K562 (cell line): ENCODE measurements around the gene FADD. TPM values are rescaled to one million over a fixed set of nuclear protein-coding genes. Genes with fewer than 3 reads are reported as not detected.
A peak's percentile ranks its signal among the peaks of the same experiment; 100 is the strongest.

ENCODE experiments used
- ATAC-seq: fragments of 200-7000 bp; cut with Tn5 transposase; 3 replicates; pipeline ENCODE4 v1.9.1; 2020; ENCODE audit warnings: moderate library complexity
- BruUV-seq: library from RNA; stranded (reverse); fragments of 400-500 nt; replicated peaks from 2 replicates; lab custom pipeline; 2021; lab: Mats Ljungman, UMichigan
- CTCF ChIA-PET: fragments of 300-600 bp; formaldehyde crosslinking; extraction: SDS; loops from one replicate; lab custom pipeline; 2021; ENCODE audit warnings: low intra/inter-chr PET ratio; lab: Yijun Ruan, JAX
- POLR2A ChIA-PET: fragments of 300-600, 350-650 bp; sonication (Branson Sonifier 250); formaldehyde crosslinking; extraction: SDS; loops from one replicate; lab custom pipeline; 2021; ENCODE audit warnings: antibody characterized with exemption, inconsistent platforms; lab: Yijun Ruan, JAX
- DNase-seq, 4 experiments: peaks; one replicate each; pipeline versions ENCODE4 v3.0.0 to v3.0.0-alpha.2; 2011 to 2018; ENCODE audit warnings: low spot score in 3 of 4, mixed read lengths in 3 of 4; ENCODE audit errors: extremely low read depth in 1 of 4
- FAIRE-seq: peaks from 2 replicates; lab custom pipeline; 2011; peaks lifted over from hg19 to GRCh38; lab: Jason Lieb, UNC
- H2AFZ ChIP-seq: 2 replicates; pipeline ENCODE4 v1.6.0; 2011; ENCODE audit warnings: low read depth, low read length, control low read depth, inconsistent platforms
- H3K27ac ChIP-seq: fragments of 200-600 bp; 3 replicates; pipeline ENCODE4 v1.8.0; 2011; ENCODE audit warnings: low read depth, mild to moderate bottlenecking, control low read depth, inconsistent platforms, low read length, moderate library complexity, mixed read lengths; ENCODE audit errors: extremely low read depth
- H3K27me3 ChIP-seq, 2 experiments: fragments of 300-600 bp in 1 of 2; 2 replicates in 1 of 2; 3 replicates in 1 of 2; pipeline versions ENCODE4 v1.6.0 to v1.8.0; 2011; ENCODE audit warnings: inconsistent platforms in 2 of 2, low read length in 2 of 2, mild to moderate bottlenecking in 1 of 2, mixed read lengths in 1 of 2, moderate library complexity in 1 of 2; ENCODE audit not compliant: control insufficient read depth in 2 of 2, insufficient read depth in 2 of 2
- H3K36me3 ChIP-seq: fragments of 300-600 bp; 3 replicates; pipeline ENCODE4 v1.8.0; 2011; ENCODE audit warnings: mild to moderate bottlenecking, low read length, inconsistent platforms; ENCODE audit not compliant: control insufficient read depth, insufficient read depth
- H3K4me1 ChIP-seq, 2 experiments: fragments of 200-600 bp in 1 of 2; replicated peaks in 1 of 2; 2 replicates in 1 of 2; 3 replicates in 1 of 2; pipeline versions ENCODE4 v1.5.1 to v1.8.0; 2011; ENCODE audit warnings: inconsistent platforms in 2 of 2, low read length in 2 of 2, mild to moderate bottlenecking in 1 of 2, mixed read lengths in 1 of 2, moderate library complexity in 1 of 2; ENCODE audit not compliant: control insufficient read depth in 2 of 2, insufficient read depth in 2 of 2
- H3K4me2 ChIP-seq: 2 replicates; pipeline ENCODE4 v1.6.1; 2011; ENCODE audit warnings: low read length, control low read depth, inconsistent platforms, mixed read lengths; ENCODE audit not compliant: insufficient read depth
- H3K4me3 ChIP-seq: fragments of 200-600 bp; sonication (generic), shearing (Covaris generic); 2 replicates; pipeline ENCODE4 v1.5.1; 2016; ENCODE audit warnings: control low read depth, inconsistent platforms
- H3K79me2 ChIP-seq: fragments of 200-600 bp; 3 replicates; pipeline ENCODE4 v1.8.0; 2011; ENCODE audit warnings: low read length, inconsistent platforms; ENCODE audit not compliant: control insufficient read depth, insufficient read depth
- H3K9ac ChIP-seq, 2 experiments: 2 replicates each; pipeline versions ENCODE4 v1.6.0 to v1.6.1; 2011; ENCODE audit warnings: low read depth in 2 of 2, low read length in 2 of 2, control low read depth in 1 of 2, inconsistent platforms in 1 of 2, mild to moderate bottlenecking in 1 of 2, mixed read lengths in 1 of 2; ENCODE audit not compliant: insufficient read depth in 1 of 2
- H3K9me1 ChIP-seq: one replicate; pipeline ENCODE4 v1.6.0; 2011; ENCODE audit warnings: inconsistent platforms, mild to moderate bottlenecking, low read length, moderate library complexity; ENCODE audit not compliant: control insufficient read depth, insufficient read depth
- H3K9me3 ChIP-seq: replicated peaks from 2 replicates; pipeline ENCODE4 v1.5.1; 2011; ENCODE audit warnings: low read depth, low read length, inconsistent platforms; ENCODE audit not compliant: control insufficient read depth, insufficient read depth
- H4K20me1 ChIP-seq: replicated peaks from 2 replicates; pipeline ENCODE4 v1.6.1; 2011; ENCODE audit warnings: low read length, inconsistent platforms, mixed read lengths; ENCODE audit not compliant: control insufficient read depth, insufficient read depth
- HINFP ChIP-seq: fragments of 450-650 bp; conservative IDR thresholded peaks from 2 replicates; pipeline ENCODE4 v1.6.1; 2016; ENCODE audit warnings: missing genetic modification characterization, low read depth, mild to moderate bottlenecking, control low read depth, missing compliant biosample characterization
- ILK ChIP-seq: fragments of 450-650 bp; IDR thresholded peaks from 2 replicates; pipeline ENCODE4 v1.6.1; 2016; ENCODE audit warnings: missing genetic modification characterization, low read depth, mild to moderate bottlenecking, missing compliant biosample characterization, moderate library complexity, borderline replicate concordance
- KAT2B ChIP-seq: IDR thresholded peaks from one replicate; pipeline ENCODE4 v1.6.1; 2012; ENCODE audit warnings: low read depth, mild to moderate bottlenecking, control low read depth, inconsistent platforms, low read length, moderate library complexity
- KDM5B ChIP-seq: fragments of 200-600 bp; sonication (generic); IDR thresholded peaks from 2 replicates; pipeline ENCODE4 v1.6.1; 2012; ENCODE audit warnings: low read depth, mild to moderate bottlenecking, moderate library complexity, low read length, control low read depth, inconsistent platforms; ENCODE audit not compliant: insufficient replicate concordance
- MAFK ChIP-seq: IDR thresholded peaks from 2 replicates; pipeline ENCODE4 v1.6.1; 2011; ENCODE audit warnings: low read length, improper control_type of control experiment
- PBX2 ChIP-seq, 2 experiments: IDR thresholded peaks in 1 of 2; conservative IDR thresholded peaks in 1 of 2; 2 replicates each; pipeline ENCODE4 v1.6.1; 2016; ENCODE audit warnings: low read depth in 2 of 2, mild to moderate bottlenecking in 1 of 2, missing compliant biosample characterization in 1 of 2, missing genetic modification characterization in 1 of 2, moderate library complexity in 1 of 2
- POLR2G ChIP-seq: fragments of 200-400 bp; formaldehyde crosslinking; IDR thresholded peaks from 2 replicates; pipeline ENCODE4 v1.6.1; 2017; ENCODE audit warnings: low read depth, mild to moderate bottlenecking, antibody characterized with exemption, low read length, moderate library complexity
- RBFOX2 ChIP-seq: fragments of 200-400 bp; formaldehyde crosslinking; IDR thresholded peaks from 2 replicates; pipeline ENCODE4 v1.6.1; 2017; ENCODE audit warnings: low read depth, mild to moderate bottlenecking, low read length, moderate library complexity
- ZNF766 ChIP-seq: fragments of 200-800 bp; sonication (Bioruptor generic); conservative IDR thresholded peaks from 2 replicates; pipeline ENCODE4 v1.6.1; 2016; ENCODE audit warnings: missing genetic modification characterization, missing compliant biosample characterization
- WGBS: fragments of 100-300 bp; shearing (Covaris generic); methylation state at CpG from one replicate; pipeline ENCODE4 v1.1.6; 2016; ENCODE audit warnings: low coverage, mixed read lengths; ENCODE audit not compliant: insufficient coverage; ENCODE audit errors: missing lambda C conversion rate; 5-methylcytosine and 5-hydroxymethylcytosine counted together
- in situ Hi-C: fragments of 300-500 bp; cut with MboI; formaldehyde crosslinking; loops from 4 replicates; pipeline ENCODE4 v1.15.0; 2018; ENCODE audit warnings: inconsistent platforms, mixed read lengths
- intact Hi-C: fragments of 100-400 bp; cut with micrococcal nuclease; formaldehyde crosslinking; loops from 2 replicates; pipeline ENCODE4 v1.14.2; 2022
- polyA plus RNA-seq, 8 experiments: library from polyadenylated mRNA; depleted of rRNA in 4 of 8; stranded (reverse) in 5 of 8; unstranded in 3 of 8; fragments of >200 nt; fragmentation: Nextera tagmentation in 2 of 8; fragmentation: Illumina TruSeq in 1 of 8; extraction: Ambion mirVana in 2 of 8; extraction: Trizol in 1 of 8; gene quantifications; 2 replicates each; pipeline versions ENCODE4 v1.2.1 to v1.2.3, GENCODE V29; 2011 to 2014; ENCODE audit warnings: inconsistent platforms in 1 of 8, missing spikeins in 1 of 8
- total RNA-seq, 7 experiments: library from RNA; depleted of rRNA in 6 of 7; stranded (reverse); fragments of >200 nt in 6 of 7; fragmentation: Illumina TruSeq in 2 of 7; extraction: Trizol in 2 of 7; gene quantifications; 2 replicates each; pipeline versions ENCODE4 v1.2.1 to v1.2.3, GENCODE V29; 2011 to 2021; ENCODE audit warnings: low replicate concordance in 1 of 7
- TF ChIP-seq, protein P1 (sequence below): sonication (generic); IDR thresholded peaks from 2 replicates; pipeline ENCODE4 v1.6.1; 2016

Gene FADD
- total and polyA plus RNA-seq, 9 of the 15 experiments (the other 6 are each of a cell fraction or from before 2014, with no cell fraction given) = 0.29 to 26.9 (median 20.4) TPM

DNA sequence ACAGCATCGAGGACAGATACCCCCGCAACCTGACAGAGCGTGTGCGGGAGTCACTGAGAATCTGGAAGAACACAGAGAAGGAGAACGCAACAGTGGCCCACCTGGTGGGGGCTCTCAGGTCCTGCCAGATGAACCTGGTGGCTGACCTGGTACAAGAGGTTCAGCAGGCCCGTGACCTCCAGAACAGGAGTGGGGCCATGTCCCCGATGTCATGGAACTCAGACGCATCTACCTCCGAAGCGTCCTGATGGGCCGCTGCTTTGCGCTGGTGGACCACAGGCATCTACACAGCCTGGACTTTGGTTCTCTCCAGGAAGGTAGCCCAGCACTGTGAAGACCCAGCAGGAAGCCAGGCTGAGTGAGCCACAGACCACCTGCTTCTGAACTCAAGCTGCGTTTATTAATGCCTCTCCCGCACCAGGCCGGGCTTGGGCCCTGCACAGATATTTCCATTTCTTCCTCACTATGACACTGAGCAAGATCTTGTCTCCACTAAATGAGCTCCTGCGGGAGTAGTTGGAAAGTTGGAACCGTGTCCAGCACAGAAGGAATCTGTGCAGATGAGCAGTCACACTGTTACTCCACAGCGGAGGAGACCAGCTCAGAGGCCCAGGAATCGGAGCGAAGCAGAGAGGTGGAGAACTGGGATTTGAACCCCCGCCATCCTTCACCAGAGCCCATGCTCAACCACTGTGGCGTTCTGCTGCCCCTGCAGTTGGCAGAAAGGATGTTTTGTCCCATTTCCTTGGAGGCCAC, 3.3 kb downstream of the FADD start:
- no peak for FAIRE-seq
- Histone ChIP-seq H2AFZ (no peak overlapping the region), H3K27me3 (no peaks in the 10 kb centered on the region), H4K20me1 (peaks cover 32% of the 10 kb centered on the region), H3K9me1 (peaks cover 7% of the 10 kb centered on the region), H3K9ac (0 out of 4 replicates have a peak overlapping the region, but pooled peaks of 1 of the 2 experiments have one; percentile 54), H3K4me1 (peaks cover 15 to 37% of the 10 kb centered on the region in 2 experiments; a peak in 4 of 5 replicates), H3K4me3 (no peak overlapping the region), H3K36me3 (peaks cover 38% of the 10 kb centered on the region), H3K9me3 (no peaks in the 10 kb centered on the region), H3K4me2 (no peak overlapping the region), H3K27ac (no peak overlapping the region), H3K79me2 (peaks cover 50% of the 10 kb centered on the region)
- in situ Hi-C loops = no loop called here
- intact Hi-C loops = loop anchor here (10.0 kb wide), 2 partner anchors 188 to 238 kb away; partner anchors contain the start of gene CTTN
- no TSS peak for BruUV-seq
- no peak for ATAC-seq
- no peak for DNase-seq
- ChIA-PET CTCF (no interaction called here), POLR2A (interaction anchor here (0.6 to 2.2 kb wide), 3 partner anchors 16 to 190 kb away, joined by 3 to 6 read pairs (median 3); no protein-coding TSS in a partner anchor)
- WGBS = 92% methylated on average over 17 of the region's 22 CpGs
- no peak for TF ChIP-seq MAFK
- no peak for TF ChIP-seq ZNF766
- no peak for TF ChIP-seq HINFP (tag)
- TF ChIP-seq KAT2B = no peak
- TF ChIP-seq ILK (tag) = no peak
- TF ChIP-seq PBX2 (CRISPR knock-in tag; IDR thresholded peaks at IDR 0.05; ENCODE audit: low read depth) = no peak
- no peak for TF ChIP-seq PBX2 (tag; conservative IDR thresholded peaks at IDR 0.05; ENCODE audit: low read depth)
- peak; percentile 22 for TF ChIP-seq KDM5B
- TF ChIP-seq POLR2G = peak; percentile 50; the same call in 1 of the 2 replicates
- TF ChIP-seq, protein P1, sequence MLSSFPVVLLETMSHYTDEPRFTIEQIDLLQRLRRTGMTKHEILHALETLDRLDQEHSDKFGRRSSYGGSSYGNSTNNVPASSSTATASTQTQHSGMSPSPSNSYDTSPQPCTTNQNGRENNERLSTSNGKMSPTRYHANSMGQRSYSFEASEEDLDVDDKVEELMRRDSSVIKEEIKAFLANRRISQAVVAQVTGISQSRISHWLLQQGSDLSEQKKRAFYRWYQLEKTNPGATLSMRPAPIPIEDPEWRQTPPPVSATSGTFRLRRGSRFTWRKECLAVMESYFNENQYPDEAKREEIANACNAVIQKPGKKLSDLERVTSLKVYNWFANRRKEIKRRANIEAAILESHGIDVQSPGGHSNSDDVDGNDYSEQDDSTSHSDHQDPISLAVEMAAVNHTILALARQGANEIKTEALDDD = no peak
- no peak for TF ChIP-seq RBFOX2
